ENCODE data around the gene UBTF. TPM values are rescaled to one million over a fixed set of nuclear protein-coding genes. Genes with fewer than 3 reads are reported as not detected.

The UBTF gene
- total and polyA plus RNA-seq, 9 of the 15 experiments (the other 6 are each of a cell fraction or from before 2014, with no cell fraction given): 1.2 to 113 (median 83.6) TPM

DNA sequence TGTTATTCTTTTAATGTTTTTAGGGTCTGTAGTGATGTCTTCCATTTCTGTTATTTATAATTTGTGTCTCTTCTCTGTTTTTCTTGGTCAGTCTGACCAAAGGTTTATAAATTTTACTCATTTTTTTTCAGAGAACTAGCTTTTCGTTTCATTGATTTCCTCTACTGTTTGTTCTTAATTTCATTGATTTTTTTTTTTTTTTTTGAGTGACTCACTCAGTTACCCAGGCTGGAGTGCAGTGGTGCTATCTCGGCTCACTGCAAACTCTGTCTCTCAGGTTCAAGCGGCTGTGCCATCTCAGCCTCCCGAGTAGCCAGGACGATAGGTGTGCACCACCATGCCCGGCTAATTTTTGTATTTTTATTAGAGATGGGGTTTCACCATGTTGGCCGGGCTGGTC lies 12.6 kb upstream of the UBTF start (continued):
- TF ChIP-seq, protein P1, sequence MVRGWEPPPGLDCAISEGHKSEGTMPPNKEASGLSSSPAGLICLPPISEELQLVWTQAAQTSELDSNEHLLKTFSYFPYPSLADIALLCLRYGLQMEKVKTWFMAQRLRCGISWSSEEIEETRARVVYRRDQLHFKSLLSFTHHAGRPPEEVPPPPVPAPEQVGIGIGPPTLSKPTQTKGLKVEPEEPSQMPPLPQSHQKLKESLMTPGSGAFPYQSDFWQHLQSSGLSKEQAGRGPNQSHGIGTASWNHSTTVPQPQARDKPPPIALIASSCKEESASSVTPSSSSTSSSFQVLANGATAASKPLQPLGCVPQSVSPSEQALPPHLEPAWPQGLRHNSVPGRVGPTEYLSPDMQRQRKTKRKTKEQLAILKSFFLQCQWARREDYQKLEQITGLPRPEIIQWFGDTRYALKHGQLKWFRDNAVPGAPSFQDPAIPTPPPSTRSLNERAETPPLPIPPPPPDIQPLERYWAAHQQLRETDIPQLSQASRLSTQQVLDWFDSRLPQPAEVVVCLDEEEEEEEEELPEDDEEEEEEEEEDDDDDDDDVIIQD (CRISPR knock-in tag; IDR thresholded peaks at IDR 0.05): no peak
- TF ChIP-seq SREBF1 (IDR thresholded peaks at IDR 0.05; ENCODE audit: borderline replicate concordance, low read depth, low read length) (no peak), GTF2A2 (tag; IDR thresholded peaks at IDR 0.05) (no peak), SRSF1 (IDR thresholded peaks at IDR 0.05; ENCODE audit: low read depth, low read length) (no peak), ETS2 (tag; IDR thresholded peaks at IDR 0.05; ENCODE audit: borderline replicate concordance, poor library complexity, severe bottlenecking) (no peak), KDM5B (IDR thresholded peaks at IDR 0.05; ENCODE audit: insufficient replicate concordance, low read depth, low read length) (no peak), POLR3G (IDR thresholded peaks at IDR 0.05; ENCODE audit: extremely low read depth, insufficient read length, insufficient replicate concordance) (no peak), POLR3A (IDR thresholded peaks at IDR 0.05; ENCODE audit: borderline replicate concordance, extremely low read depth, insufficient read depth, insufficient read length) (no peak)
- TF ChIP-seq, protein P2, sequence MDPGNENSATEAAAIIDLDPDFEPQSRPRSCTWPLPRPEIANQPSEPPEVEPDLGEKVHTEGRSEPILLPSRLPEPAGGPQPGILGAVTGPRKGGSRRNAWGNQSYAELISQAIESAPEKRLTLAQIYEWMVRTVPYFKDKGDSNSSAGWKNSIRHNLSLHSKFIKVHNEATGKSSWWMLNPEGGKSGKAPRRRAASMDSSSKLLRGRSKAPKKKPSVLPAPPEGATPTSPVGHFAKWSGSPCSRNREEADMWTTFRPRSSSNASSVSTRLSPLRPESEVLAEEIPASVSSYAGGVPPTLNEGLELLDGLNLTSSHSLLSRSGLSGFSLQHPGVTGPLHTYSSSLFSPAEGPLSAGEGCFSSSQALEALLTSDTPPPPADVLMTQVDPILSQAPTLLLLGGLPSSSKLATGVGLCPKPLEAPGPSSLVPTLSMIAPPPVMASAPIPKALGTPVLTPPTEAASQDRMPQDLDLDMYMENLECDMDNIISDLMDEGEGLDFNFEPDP (CRISPR knock-in tag; IDR thresholded peaks at IDR 0.05): no peak

All from K562 (cell line).